CD4-positive, alpha-beta T cell (primary cell): ENCODE measurements around the gene YPEL1. TPM values are rescaled to one million over a fixed set of nuclear protein-coding genes. Genes with fewer than 3 reads are reported as not detected.

Source experiments
- ATAC-seq: fragments of 200-7000 bp; cut with Tn5 transposase; one replicate; pipeline ENCODE4 v1.10.0; 2022; ENCODE audit warnings: mild to moderate bottlenecking; ENCODE audit not compliant: poor library complexity
- CTCF ChIA-PET: fragments of 350-600 bp; sonication (Branson Sonifier 250); formaldehyde crosslinking; loops from one replicate; lab custom pipeline; 2021; ENCODE audit warnings: antibody characterized with exemption, inconsistent platforms; lab: Charles Lee
- POLR2A ChIA-PET: fragments of 350-600 bp; sonication (Branson Sonifier 250); formaldehyde crosslinking; loops from one replicate; lab custom pipeline; 2021; ENCODE audit warnings: antibody characterized with exemption, inconsistent platforms; lab: Charles Lee
- DNase-seq, 14 experiments: peaks; one replicate each; pipeline ENCODE4 v3.0.0-alpha.2; 2013 to 2020; ENCODE audit warnings: mixed read lengths in 2 of 14
- H3K27ac ChIP-seq, 2 donors: one replicate each; pipeline versions ENCODE4 v1.5.1 to v1.7.0; 2013; ENCODE audit warnings: low read length in 2 of 2, low read depth in 1 of 2, mild to moderate bottlenecking in 1 of 2
- H3K27me3 ChIP-seq, 2 experiments: 1 replicate in 1 of 2; 2 replicates in 1 of 2; pipeline versions ENCODE4 v1.6.1 to v1.7.0; 2013; ENCODE audit warnings: low read length in 2 of 2, control low read depth in 1 of 2, mild to moderate bottlenecking in 1 of 2, moderate library complexity in 1 of 2; ENCODE audit not compliant: insufficient read depth in 2 of 2, control insufficient read depth in 1 of 2
- H3K36me3 ChIP-seq: one replicate; pipeline ENCODE4 v1.6.1; 2013; ENCODE audit warnings: low read length, control low read depth; ENCODE audit not compliant: insufficient read depth
- H3K4me1 ChIP-seq: one replicate; pipeline ENCODE4 v1.6.1; 2013; ENCODE audit warnings: low read length, control low read depth; ENCODE audit not compliant: insufficient read depth
- H3K4me3 ChIP-seq: one replicate; pipeline ENCODE4 v1.5.1; 2013; ENCODE audit warnings: mild to moderate bottlenecking, low read length, moderate library complexity
- H3K9me3 ChIP-seq, 2 experiments: 1 replicate in 1 of 2; 2 replicates in 1 of 2; pipeline versions ENCODE4 v1.6.1 to v1.7.0; 2013; ENCODE audit warnings: low read length in 2 of 2, mild to moderate bottlenecking in 2 of 2, control low read depth in 1 of 2, moderate library complexity in 1 of 2; ENCODE audit not compliant: control insufficient read depth in 1 of 2, insufficient read depth in 1 of 2
- H3K27ac Mint-ChIP-seq: one replicate; pipeline ENCODE4 v1.8.0; 2020; ENCODE audit warnings: mixed read lengths
- H3K27me3 Mint-ChIP-seq: one replicate; pipeline ENCODE4 v1.8.0; 2021; ENCODE audit warnings: mixed read lengths
- H3K36me3 Mint-ChIP-seq: one replicate; pipeline ENCODE4 v1.8.0; 2021; ENCODE audit warnings: low read depth, mixed read lengths
- H3K4me1 Mint-ChIP-seq: one replicate; pipeline ENCODE4 v1.8.0; 2021; ENCODE audit warnings: low read depth, mixed read lengths
- H3K4me3 Mint-ChIP-seq: one replicate; pipeline ENCODE4 v1.8.0; 2020; ENCODE audit warnings: mild to moderate bottlenecking, mixed read lengths
- H3K9me3 Mint-ChIP-seq: one replicate; pipeline ENCODE4 v1.8.0; 2020; ENCODE audit warnings: mixed read lengths
- CTCF ChIP-seq: fragments of 200-600 bp; IDR thresholded peaks from one replicate; pipeline ENCODE4 v1.8.0; 2022; ENCODE audit warnings: antibody characterized with exemption, mild to moderate bottlenecking
- intact Hi-C, 2 experiments: fragments of 100-400 bp; cut with DNase I in 1 of 2; cut with micrococcal nuclease in 1 of 2; formaldehyde crosslinking; loops; one replicate each; pipeline versions ENCODE4 v1.15.1 to v1.9.0; 2023 to 2025; cut with DNase I, micrococcal nuclease
- microRNA-seq: library from miRNA; unstranded; fragments of <30 nt; microRNA quantifications from one replicate; pipeline ENCODE4 v1.2.0, GENCODE V29; 2021; ENCODE audit warnings: borderline microRNAs expressed, borderline replicate concordance
- total RNA-seq, 174 experiments: library from RNA in 2 of 174; stranded (reverse) in 2 of 174; gene quantifications; one replicate each; pipeline ENCODE4 v1.2.3 and lab custom pipeline; 2021 to 2026

YPEL1 gene
- total RNA-seq, 2 experiments from 2014 or later, result 2.3 to 2.6 TPM

GRCh38 chr22:21651521-21652009, 84.0 kb downstream of the YPEL1 start:
- no peak overlapping the region for H3K27ac Mint-ChIP-seq
- no peaks in the 10 kb centered on the region for H3K9me3 ChIP-seq
- peak overlapping the region; percentile 65 for H3K4me3 ChIP-seq
- peak overlapping the region; percentile 87 for H3K4me3 Mint-ChIP-seq
- H3K4me1 ChIP-seq, result peaks cover 32% of the 10 kb centered on the region
- intact Hi-C loops, result no loop called here
- no peak overlapping the region for H3K27ac ChIP-seq
- H3K27me3 ChIP-seq, result no peaks in the 10 kb centered on the region
- H3K27me3 Mint-ChIP-seq, result no peaks in the 10 kb centered on the region
- ChIA-PET CTCF (interaction anchor here (1.0 kb wide), 1 partner anchor 9 kb away, joined by 4 read pairs; the partner anchor contains the start of gene SDF2L1), POLR2A (interaction anchor here (2.1 to 4.4 kb wide), 2 partner anchors 9 to 23 kb away, joined by 10 to 32 read pairs; partner anchors contain the start of gene SDF2L1)
- TF ChIP-seq CTCF, result no peak
- peaks cover 8% of the 10 kb centered on the region for H3K36me3 Mint-ChIP-seq
- peaks cover 32% of the 10 kb centered on the region for H3K4me1 Mint-ChIP-seq
- no peaks in the 10 kb centered on the region for H3K9me3 Mint-ChIP-seq
- ATAC-seq, result no peak
- H3K36me3 ChIP-seq, result peaks cover 13% of the 10 kb centered on the region
- DNase-seq, result no peak

- Histone ChIP-seq H3K27me3 (no peaks in the 10 kb centered on the region), H3K4me3 (peak overlapping the region; percentile 65), H3K9me3 (no peaks in the 10 kb centered on the region), H3K27ac (no peak overlapping the region), H3K4me1 (peaks cover 33% of the 10 kb centered on the region), H3K36me3 (peaks cover 13% of the 10 kb centered on the region)
- ATAC-seq, result no peak
- peak in 1 of 14 experiments; percentile 9 for DNase-seq
- Mint-ChIP-seq H3K27me3 (no peaks in the 10 kb centered on the region), H3K27ac (no peak overlapping the region), H3K9me3 (no peaks in the 10 kb centered on the region), H3K36me3 (peaks cover 14% of the 10 kb centered on the region), H3K4me3 (peak overlapping the region; percentile 87), H3K4me1 (peaks cover 29% of the 10 kb centered on the region)
- ChIA-PET POLR2A (interaction anchor here (2.1 to 4.4 kb wide), 2 partner anchors 9 to 22 kb away, joined by 10 to 32 read pairs; partner anchors contain the start of gene SDF2L1), CTCF (interaction anchor here (1.0 kb wide), 1 partner anchor 8 kb away, joined by 4 read pairs; the partner anchor contains the start of gene SDF2L1)
- intact Hi-C loops, result no loop called here
- TF ChIP-seq CTCF, result no peak
Measured at GRCh38 chr22:21650823-21651520, 84.6 kb downstream of the YPEL1 start.

- ATAC-seq (no peak), DNase-seq (no peak)
- Histone ChIP-seq H3K36me3 (peaks cover 13% of the 10 kb centered on the region), H3K4me3 (no peak overlapping the region), H3K4me1 (peaks cover 33% of the 10 kb centered on the region), H3K27me3 (no peaks in the 10 kb centered on the region), H3K9me3 (no peaks in the 10 kb centered on the region), H3K27ac (no peak overlapping the region)
- no peaks in the 10 kb centered on the region for H3K9me3 Mint-ChIP-seq
- no peak overlapping the region for H3K4me3 Mint-ChIP-seq
- TF ChIP-seq CTCF, result no peak
- ChIA-PET CTCF (no interaction called here), POLR2A (interaction anchor here (4.4 kb wide), 1 partner anchor 8 kb away, joined by 32 read pairs; the partner anchor contains the start of gene SDF2L1)
- intact Hi-C loops, result no loop called here
- H3K27ac Mint-ChIP-seq, result no peak overlapping the region
- peaks cover 14% of the 10 kb centered on the region for H3K36me3 Mint-ChIP-seq
- H3K27me3 Mint-ChIP-seq, result no peaks in the 10 kb centered on the region
- H3K4me1 Mint-ChIP-seq, result peaks cover 28% of the 10 kb centered on the region
Measured at GRCh38 chr22:21650280-21650679, 85.3 kb downstream of the YPEL1 start.

Small RNA genes lying within 50 kb of the gene (microRNA-seq; reads per million reads assigned to microRNA genes)
- gene MIR130B (157 reads per million, percentile 69 among the genes with 10 or more reads in this experiment), gene MIR301B (not detected)

Other genes with a start within 250 kb of the YPEL1 start
- gene RIMBP3C, start 184.3 kb downstream of the YPEL1 start, total RNA-seq, result under 1 TPM in 1 of 2 experiments, not detected in 1; 0.14 TPM
- gene UBE2L3, start 168.1 kb downstream of the YPEL1 start, total RNA-seq, result 10 to 100 TPM; 18.7 TPM
- 10 to 100 TPM; 23.9 to 25.2 TPM for gene YDJC, start 105.8 kb downstream of the YPEL1 start, total RNA-seq
- gene CCDC116, start 103.0 kb downstream of the YPEL1 start, total RNA-seq, result under 1 TPM; 0.14 to 0.20 TPM
- gene SDF2L1, start 93.5 kb downstream of the YPEL1 start, total RNA-seq, result 10 to 100 TPM; 20.0 to 21.2 TPM
- 10 to 100 TPM; 43.8 to 46.2 TPM for gene PPIL2, start 69.8 kb downstream of the YPEL1 start, total RNA-seq
- 10 to 100 TPM; 39.4 to 44.0 TPM for gene MAPK1, start 131.9 kb upstream of the YPEL1 start, total RNA-seq
- gene PPM1F, start 217.1 kb upstream of the YPEL1 start, total RNA-seq, result 10 to 100 TPM; 18.0 to 18.3 TPM
- gene TOP3B, start 247.0 kb upstream of the YPEL1 start, total RNA-seq, result 10 to 100 TPM; 60.2 to 62.8 TPM